HTERT RPE-1 (cell line): ENCODE data around the gene MT2A.

Experiments used
- in situ Hi-C: fragments of 300-500 bp; cut with MboI; formaldehyde crosslinking; loops from 4 replicates; pipeline ENCODE4 v1.14.3; 2020; ENCODE audit warnings: low sequenced_read_pairs

The MT2A gene

GRCh38 chr16:56594292-56594619 is 14.1 kb upstream of the MT2A start:
- in situ Hi-C loops = no loop called here

GRCh38 chr16:56600398-56600999 is 7.9 kb upstream of the MT2A start:
- in situ Hi-C loops = no loop called here

GRCh38 chr16:56601325-56601724 is 7.1 kb upstream of the MT2A start:
- in situ Hi-C loops = no loop called here

GRCh38 chr16:56603589-56603988 is 4.8 kb upstream of the MT2A start:
- in situ Hi-C loops = no loop called here

- in situ Hi-C loops = no loop called here
These were observed 3.4 kb upstream of the MT2A start for GRCh38 chr16:56604966-56605365.

- in situ Hi-C loops = no loop called here
These were observed 2.9 kb upstream of the MT2A start for GRCh38 chr16:56605475-56605874.

GRCh38 chr16:56606071-56606475 is 2.3 kb upstream of the MT2A start:
- in situ Hi-C loops = no loop called here

- in situ Hi-C loops = no loop called here
These were observed 1.8 kb upstream of the MT2A start for GRCh38 chr16:56606476-56607108.

- in situ Hi-C loops = no loop called here
These were observed 1.2 kb upstream of the MT2A start for GRCh38 chr16:56607109-56607618.

- in situ Hi-C loops = no loop called here
These were observed 725 bp upstream of the MT2A start for GRCh38 chr16:56607675-56608042.

- in situ Hi-C loops = no loop called here
These were observed 585 bp downstream of the MT2A start for GRCh38 chr16:56608876-56609462.

GRCh38 chr16:56609463-56609921 is 1.1 kb downstream of the MT2A start:
- in situ Hi-C loops = no loop called here

GRCh38 chr16:56610017-56610608 is 1.7 kb downstream of the MT2A start:
- in situ Hi-C loops = no loop called here

- in situ Hi-C loops = no loop called here
These were observed 2.3 kb downstream of the MT2A start for GRCh38 chr16:56610609-56611111.

GRCh38 chr16:56611281-56611833 is 3.0 kb downstream of the MT2A start:
- in situ Hi-C loops = no loop called here

GRCh38 chr16:56613706-56614105 is 5.3 kb downstream of the MT2A start:
- in situ Hi-C loops = no loop called here

- in situ Hi-C loops = no loop called here
These were observed 6.2 kb downstream of the MT2A start for GRCh38 chr16:56614549-56614991.

GRCh38 chr16:56615353-56615752 is 7.0 kb downstream of the MT2A start:
- in situ Hi-C loops = no loop called here

GRCh38 chr16:56616608-56617211 is 8.3 kb downstream of the MT2A start:
- in situ Hi-C loops = no loop called here

GRCh38 chr16:56617212-56618085 is 9.1 kb downstream of the MT2A start:
- in situ Hi-C loops = no loop called here
